22Rv1 (cell line): ENCODE measurements around the gene HES4.

ENCODE experiments used
- ZFX ChIP-seq: fragments of 450-650 bp; IDR thresholded peaks from 2 replicates; pipeline ENCODE4 v1.6.1; 2017; ENCODE audit warnings: antibody characterized with exemption, borderline replicate concordance
- TF ChIP-seq, protein P1 (sequence below): fragments of 450-650 bp; IDR thresholded peaks from 2 replicates; pipeline ENCODE4 v1.5.1; 2017; ENCODE audit warnings: mild to moderate bottlenecking

DNA sequence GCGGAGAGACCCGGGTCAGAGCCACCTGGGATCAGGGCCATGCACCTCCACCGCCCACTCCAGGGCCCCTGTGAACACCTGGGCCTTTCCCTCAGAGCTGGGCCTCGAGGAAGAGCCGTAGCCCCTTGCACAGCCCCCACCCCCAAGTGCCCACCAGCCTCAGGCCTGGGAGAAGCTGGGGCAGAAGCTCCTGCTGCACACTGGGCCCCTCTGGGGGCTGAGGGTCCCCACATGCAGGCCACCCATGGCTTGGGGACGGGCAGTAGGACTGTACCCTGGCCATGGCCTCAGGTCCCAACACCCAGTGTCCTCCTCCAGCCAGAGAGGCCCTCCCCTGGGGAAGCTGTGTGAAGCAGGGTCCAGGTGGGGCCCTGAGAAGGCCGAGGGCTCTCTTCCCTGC lies 47.3 kb downstream of the HES4 start:
- TF ChIP-seq, protein P1, sequence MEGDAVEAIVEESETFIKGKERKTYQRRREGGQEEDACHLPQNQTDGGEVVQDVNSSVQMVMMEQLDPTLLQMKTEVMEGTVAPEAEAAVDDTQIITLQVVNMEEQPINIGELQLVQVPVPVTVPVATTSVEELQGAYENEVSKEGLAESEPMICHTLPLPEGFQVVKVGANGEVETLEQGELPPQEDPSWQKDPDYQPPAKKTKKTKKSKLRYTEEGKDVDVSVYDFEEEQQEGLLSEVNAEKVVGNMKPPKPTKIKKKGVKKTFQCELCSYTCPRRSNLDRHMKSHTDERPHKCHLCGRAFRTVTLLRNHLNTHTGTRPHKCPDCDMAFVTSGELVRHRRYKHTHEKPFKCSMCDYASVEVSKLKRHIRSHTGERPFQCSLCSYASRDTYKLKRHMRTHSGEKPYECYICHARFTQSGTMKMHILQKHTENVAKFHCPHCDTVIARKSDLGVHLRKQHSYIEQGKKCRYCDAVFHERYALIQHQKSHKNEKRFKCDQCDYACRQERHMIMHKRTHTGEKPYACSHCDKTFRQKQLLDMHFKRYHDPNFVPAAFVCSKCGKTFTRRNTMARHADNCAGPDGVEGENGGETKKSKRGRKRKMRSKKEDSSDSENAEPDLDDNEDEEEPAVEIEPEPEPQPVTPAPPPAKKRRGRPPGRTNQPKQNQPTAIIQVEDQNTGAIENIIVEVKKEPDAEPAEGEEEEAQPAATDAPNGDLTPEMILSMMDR = no peak
- TF ChIP-seq ZFX = no peak
